Measurements from ENCODE around the gene RAD51D. TPM values are rescaled to one million over a fixed set of nuclear protein-coding genes. Genes with fewer than 3 reads are reported as not detected.
"Not testable (repeated sequence)": the region's sequence is repeated elsewhere in the genome, so short reads cannot be mapped to it uniquely, and the experiment has no call there.

The RAD51D gene
- total and polyA plus RNA-seq, 11 donors, result 2.1 to 9.2 (median 5.0) TPM

- no peaks in the 10 kb centered on the region for H3K9me3 ChIP-seq
- H3K4me3 ChIP-seq, result peak overlapping the region in 1 of 12 donors; percentile 92
- no peak for DNase-seq
- no peak overlapping the region for H3K27ac ChIP-seq
- H3K4me1 ChIP-seq, result peaks cover 0 to 20% (median 10%) of the 10 kb centered on the region in 12 donors
- no peak for ATAC-seq
- H3K27me3 ChIP-seq, result no peaks in the 10 kb centered on the region
- TF ChIP-seq CTCF (IDR thresholded peaks at IDR 0.05) (no peak), POLR2A (IDR thresholded peaks at IDR 0.05) (no peak)
- H3K36me3 ChIP-seq, result no peaks in the 10 kb centered on the region
- intact Hi-C loops (cut with DNase I), result loop anchor here (2.0 to 10.0 kb wide), 14 partner anchors 29 to 701 kb away; no protein-coding TSS in a partner anchor
These were observed 1.7 kb downstream of the RAD51D start for GRCh38 chr17:35117984-35118383.

- Histone ChIP-seq H3K9me3 (no peaks in the 10 kb centered on the region), H3K27me3 (no peaks in the 10 kb centered on the region), H3K4me1 (peaks cover 0 to 20% (median 10%) of the 10 kb centered on the region in 12 donors), H3K4me3 (no peak overlapping the region), H3K36me3 (no peaks in the 10 kb centered on the region), H3K27ac (no peak overlapping the region)
- ATAC-seq (no peak), DNase-seq (no peak)
- intact Hi-C loops (cut with DNase I), result loop anchor here in 7 of 10 donors (5.0 to 10.0 kb wide), 8 partner anchors 115 to 700 kb away; no protein-coding TSS in a partner anchor
- no peak for TF ChIP-seq POLR2A (IDR thresholded peaks at IDR 0.05)
- no peak for TF ChIP-seq CTCF (IDR thresholded peaks at IDR 0.05)
- WGBS, 4 donors, result 83 to 86% (median 85%) methylated on average over 12 of the region's 12 CpGs
These were observed 2.8 kb downstream of the RAD51D start for GRCh38 chr17:35116845-35117244.

GRCh38 chr17:35110791-35111190, 8.9 kb downstream of the RAD51D start:
- not testable (repeated sequence) for H3K4me3 ChIP-seq
- intact Hi-C loops (cut with DNase I), result loop anchor here in 2 of 10 donors (10.0 kb wide), 2 partner anchors 486 to 666 kb away; no protein-coding TSS in a partner anchor

GRCh38 chr17:35104844-35105450, 14.7 kb downstream of the RAD51D start:
- Histone ChIP-seq H3K4me3 (no peak overlapping the region), H3K9me3 (no peaks in the 10 kb centered on the region), H3K4me1 (no peaks in the 10 kb centered on the region), H3K27me3 (no peaks in the 10 kb centered on the region), H3K27ac (no peak overlapping the region), H3K36me3 (peaks cover 0 to 68% (median 50%) of the 10 kb centered on the region in 9 donors)
- ATAC-seq (no peak), DNase-seq (no peak)
- no peak for TF ChIP-seq CTCF (IDR thresholded peaks at IDR 0.05)
- no peak for TF ChIP-seq POLR2A (IDR thresholded peaks at IDR 0.05)
- WGBS, 4 donors, result 94 to 98% (median 97%) methylated on average over 5 of the region's 5 CpGs
- intact Hi-C loops (cut with DNase I), result no loop called here

More at GRCh38 chr17:35110791-35111190, 8.9 kb downstream of the RAD51D start:
- H3K36me3 ChIP-seq, result peaks cover 0 to 12% (median 8%) of the 10 kb centered on the region in 9 donors
- not testable (repeated sequence) for DNase-seq, H3K27me3 ChIP-seq, ATAC-seq, H3K4me1 ChIP-seq, H3K9me3 ChIP-seq, H3K27ac ChIP-seq
- WGBS, 4 donors, result 95 to 99% (median 97%) methylated on average over 16 to 17 of the region's 17 CpGs

Measured in heart left ventricle (tissue), 16 donors.